NCI-H510A treated with DMSO at 0.1 percent for 48 hours (cell line): ENCODE data around the gene ZDHHC11.
"Not testable (repeated sequence)": the region's sequence is repeated elsewhere in the genome, so short reads cannot be mapped to it uniquely, and the experiment has no call there.

Source experiments
- DNase-seq: peaks from one replicate; lab custom pipeline; 2025; lab: John Stamatoyannopoulos, UW

Gene ZDHHC11

DNA sequence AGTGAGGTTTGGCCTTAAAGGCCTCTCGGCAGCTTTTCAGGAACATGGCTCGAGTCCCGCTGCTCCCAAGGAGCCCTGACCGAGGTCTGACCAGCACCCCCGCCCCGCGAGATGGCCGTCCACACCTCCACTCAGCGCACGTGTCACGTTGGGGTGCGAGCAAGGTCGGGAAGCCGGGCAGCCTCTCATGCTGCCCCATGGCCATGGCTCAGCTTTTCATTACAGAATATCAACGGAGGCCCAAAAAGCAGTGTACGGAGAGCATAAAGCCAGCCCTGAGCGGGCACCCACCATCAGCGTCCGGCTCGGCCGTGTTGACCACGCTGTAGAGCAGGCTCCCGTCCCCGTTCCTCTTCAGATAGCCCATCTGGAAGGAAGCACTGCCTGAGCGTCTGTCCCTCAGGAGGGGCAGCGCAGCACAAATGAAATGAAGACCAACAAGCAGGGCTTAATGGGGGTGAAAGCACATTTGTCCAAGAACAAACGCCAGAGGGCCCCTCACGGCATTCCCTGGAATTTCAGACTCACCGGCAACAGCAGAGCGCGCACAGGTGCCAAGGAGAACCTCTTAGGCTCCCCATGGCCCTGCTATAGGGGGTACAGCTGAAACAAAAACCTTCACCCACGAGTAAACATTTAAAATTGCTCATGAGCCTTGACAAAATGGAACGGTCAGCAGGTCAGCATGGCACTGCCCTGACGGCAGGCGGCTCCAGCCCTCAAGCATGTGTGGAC lies 30.2 kb upstream of the ZDHHC11 start:
- DNase-seq, result no peak

DNA sequence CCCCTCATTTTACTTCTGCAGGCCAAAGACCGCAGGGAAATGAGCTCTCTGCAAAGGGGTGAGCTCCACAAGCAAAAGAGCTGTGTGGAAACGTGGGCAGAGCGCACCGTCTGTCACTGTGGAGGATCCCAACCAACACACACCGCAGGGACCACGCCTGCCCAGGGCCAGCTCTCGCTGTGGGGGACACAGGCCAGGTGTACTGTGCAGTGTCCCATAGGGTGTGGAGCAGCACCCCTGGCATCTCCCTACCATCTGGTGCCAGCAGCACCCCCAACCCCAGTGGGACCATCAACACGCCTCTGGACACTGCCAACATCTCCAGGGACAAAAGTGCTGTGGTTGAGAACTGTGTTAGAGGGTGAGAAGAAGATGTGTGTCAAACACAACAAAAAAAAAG lies 27.9 kb upstream of the ZDHHC11 start:
- not testable (repeated sequence) for DNase-seq

DNA sequence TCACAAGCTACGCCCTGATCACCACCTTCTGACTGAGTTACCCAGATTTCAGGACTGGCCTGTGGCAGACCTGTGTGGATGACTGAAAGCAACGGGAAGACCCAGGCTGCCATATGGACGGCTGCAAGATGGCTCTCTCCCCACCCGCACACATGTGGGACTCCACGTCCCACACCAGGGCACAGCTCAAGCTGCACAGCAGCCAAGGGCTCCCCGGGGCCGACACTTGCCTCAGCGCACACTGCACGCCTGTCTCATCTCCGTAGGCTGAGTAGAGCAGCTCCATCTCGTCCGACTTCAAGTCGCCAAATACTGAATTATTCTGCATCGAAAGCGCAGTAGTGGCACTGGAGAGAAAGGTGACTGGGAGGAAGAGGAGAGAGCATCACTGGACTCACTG lies 27.3 kb upstream of the ZDHHC11 start:
- DNase-seq, result no peak

DNA sequence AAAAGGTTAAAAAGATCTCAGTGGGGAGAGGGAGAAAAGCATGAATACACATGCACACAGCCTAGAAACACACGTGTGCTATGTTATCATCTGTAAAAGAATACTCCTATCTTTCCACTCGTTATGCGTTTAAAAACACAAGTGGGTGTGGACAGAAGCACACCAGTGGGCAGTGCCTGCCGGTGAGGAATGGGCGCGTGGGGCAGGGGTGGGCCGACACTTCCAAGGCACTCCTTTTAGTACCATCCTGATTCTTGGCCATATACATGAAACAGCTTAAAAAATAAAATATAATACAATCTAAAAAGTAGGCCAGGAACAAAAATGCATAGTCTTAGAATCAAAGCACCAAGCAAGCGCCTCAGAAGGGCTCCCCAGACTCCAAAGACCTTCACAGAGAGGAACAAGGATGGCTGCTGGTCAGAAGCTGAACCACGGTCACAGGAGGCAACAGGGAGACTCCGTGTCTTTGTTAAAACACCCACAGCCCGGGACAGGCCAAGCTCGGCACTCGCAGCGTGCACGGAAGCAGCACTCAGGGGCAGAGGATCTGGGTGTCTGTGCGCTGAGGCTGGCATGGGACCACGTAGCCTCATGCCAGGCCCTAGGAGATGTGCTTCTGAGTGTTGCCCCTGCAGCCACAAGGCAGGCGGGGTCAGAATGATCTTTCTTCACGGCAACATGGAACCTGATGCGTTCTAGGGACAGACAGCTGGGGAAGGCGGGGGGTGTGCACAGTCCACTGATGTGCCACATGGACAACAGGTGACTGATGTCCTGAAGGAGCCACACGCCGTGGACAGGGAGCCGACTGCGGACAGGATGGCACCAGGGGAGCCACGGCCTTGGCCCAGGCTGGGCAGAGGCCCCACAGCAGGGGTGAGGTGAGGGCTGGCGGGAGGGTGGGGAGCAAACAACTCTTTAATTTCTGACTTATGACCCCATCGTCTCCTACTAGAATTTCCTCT lies 25.9 kb upstream of the ZDHHC11 start:
- no peak for DNase-seq

DNA sequence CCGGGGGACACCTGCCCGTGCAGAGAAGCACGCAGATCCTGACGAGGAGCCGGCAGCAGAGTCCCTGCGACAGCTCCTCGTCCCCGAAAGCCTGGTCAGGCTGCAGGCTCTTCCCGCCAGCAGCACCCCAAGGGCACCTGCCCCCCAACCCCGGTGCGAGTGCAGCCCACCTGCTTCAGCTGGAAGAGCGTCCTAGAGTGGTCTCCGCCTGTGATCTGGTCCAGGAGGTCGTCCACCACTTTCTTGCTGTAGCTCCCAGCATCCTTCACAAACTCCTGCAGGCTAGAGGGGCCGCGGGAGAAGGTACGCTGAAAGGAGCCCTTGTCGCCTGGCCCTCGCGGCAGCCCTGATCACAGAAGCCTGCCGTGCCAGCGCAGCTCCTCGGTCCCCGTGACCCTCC lies 25.1 kb upstream of the ZDHHC11 start:
- no peak for DNase-seq

DNA sequence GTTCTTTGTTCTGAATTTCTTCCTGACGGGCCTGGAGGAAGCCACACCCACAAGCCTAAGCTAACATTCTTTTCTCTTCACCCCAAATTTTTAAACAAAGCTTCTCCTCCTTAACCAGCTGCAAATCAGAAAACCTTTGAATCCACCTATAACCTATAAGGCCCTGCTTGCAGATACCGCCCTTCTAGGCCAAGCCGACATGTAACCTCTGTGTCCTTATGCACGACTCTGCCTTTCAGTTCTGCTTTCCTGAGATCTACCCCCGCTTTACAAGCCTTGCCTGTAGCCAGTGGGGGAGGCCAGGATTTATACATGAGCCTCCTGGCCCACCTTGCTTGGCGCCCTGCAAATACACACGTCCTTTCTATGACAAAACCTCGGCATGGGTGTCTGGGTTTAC lies 22.5 kb upstream of the ZDHHC11 start:
- no peak for DNase-seq

DNA sequence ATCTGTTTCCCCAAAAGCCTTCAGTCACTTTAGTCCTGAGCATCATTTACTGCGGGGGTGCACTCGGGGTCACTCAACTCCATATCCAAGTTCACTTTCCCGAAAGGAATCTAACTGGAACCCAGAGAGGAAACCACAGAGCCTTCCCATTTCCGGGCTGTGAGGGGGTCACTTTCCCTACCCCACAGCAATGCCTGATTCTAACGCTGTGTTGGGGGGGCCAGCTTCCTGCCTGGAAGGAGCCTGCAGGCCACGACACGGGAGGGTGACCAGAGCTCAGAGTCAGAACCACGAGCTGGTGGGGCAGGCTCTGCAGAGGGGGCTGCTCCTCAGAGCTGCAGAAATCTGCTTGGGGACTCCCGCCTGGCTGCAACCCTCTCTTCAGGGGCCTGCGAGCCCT lies 21.5 kb upstream of the ZDHHC11 start:
- no peak for DNase-seq

DNA sequence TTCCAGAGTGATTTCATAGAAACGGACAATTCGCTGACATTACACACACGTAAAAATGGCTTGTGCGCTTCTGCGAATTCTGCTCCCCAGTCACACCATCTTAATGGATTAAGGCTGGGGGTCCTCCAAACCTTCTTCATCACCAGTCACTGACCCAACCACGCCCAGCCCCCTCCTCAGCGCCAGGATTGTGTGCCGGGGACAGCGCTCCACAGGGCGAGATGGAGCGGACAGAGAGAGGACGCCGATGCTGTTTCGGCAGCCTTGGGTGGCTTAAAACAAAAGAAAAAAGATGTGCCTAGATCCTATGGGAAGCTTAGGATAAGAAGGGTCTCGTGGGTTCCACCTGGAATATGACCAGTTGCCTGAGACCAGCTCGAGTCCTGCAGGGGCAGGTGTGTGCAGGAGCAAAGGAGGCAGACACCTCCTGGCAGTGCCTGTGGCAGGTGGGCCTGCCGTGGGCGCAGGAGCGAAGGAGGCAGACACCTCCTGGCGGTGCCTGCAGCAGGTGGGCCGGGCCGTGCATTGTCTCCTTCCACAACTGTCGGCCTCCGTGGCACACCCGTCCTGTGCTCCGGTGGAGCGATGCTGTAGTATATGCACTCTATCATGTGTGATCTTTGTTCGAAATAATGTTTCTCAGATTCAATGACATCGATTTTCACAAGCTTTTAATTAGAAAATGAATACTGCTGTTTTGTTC lies 21.0 kb upstream of the ZDHHC11 start:
- DNase-seq, result no peak

DNA sequence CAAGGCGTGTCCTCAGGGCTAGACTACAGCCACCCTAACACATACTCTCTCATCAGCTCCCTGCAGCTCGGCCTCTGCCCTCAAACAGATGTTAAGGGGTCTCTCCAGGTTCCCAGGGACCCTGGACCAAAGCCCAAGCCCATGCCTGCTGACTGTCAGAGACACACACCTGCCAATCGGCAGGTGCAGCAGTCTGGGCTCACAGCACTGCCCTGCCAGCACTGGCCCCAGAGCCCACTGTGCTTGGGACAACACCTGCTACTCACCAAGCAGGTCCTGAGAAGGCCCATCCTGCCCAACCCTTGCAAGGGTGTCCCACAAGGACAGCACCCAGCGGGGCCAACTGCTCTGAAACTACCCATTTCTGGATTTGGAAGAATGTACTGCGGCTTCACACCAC lies 20.2 kb upstream of the ZDHHC11 start:
- no peak for DNase-seq

DNA sequence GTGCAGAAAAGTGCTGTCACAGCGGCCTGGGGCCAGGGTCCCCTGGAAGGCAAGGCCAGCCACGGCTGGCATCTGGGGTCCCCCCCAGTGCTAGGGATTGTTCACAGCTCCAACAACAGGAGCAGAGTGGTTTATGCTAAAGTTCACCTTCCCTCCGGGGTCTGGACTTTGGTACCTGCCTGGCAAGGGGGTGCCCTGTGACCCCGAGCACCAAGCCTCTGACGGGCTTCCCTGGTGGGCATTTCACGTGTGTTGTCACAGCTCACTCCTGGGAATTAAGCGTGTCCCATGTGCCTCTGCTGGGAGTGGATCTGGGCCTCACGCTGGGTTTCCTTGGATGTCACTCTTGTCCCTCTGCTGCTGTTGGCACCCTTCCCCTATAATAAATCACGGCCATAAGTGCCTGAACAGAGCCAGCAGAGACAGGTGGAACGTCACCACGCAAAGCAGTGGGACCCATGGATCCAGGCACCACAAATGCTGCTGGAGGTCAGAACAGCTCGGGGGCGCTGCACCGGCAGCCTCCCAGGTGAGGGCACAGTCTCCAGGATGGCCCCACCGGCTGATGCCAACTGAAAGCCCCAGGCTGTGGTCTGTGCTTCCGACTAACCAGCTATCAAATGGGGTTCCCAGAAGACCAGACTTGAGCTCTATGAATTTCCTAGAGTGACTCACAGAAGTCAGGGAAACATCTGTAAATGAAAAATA lies 17.8 kb upstream of the ZDHHC11 start:
- DNase-seq, result no peak

DNA sequence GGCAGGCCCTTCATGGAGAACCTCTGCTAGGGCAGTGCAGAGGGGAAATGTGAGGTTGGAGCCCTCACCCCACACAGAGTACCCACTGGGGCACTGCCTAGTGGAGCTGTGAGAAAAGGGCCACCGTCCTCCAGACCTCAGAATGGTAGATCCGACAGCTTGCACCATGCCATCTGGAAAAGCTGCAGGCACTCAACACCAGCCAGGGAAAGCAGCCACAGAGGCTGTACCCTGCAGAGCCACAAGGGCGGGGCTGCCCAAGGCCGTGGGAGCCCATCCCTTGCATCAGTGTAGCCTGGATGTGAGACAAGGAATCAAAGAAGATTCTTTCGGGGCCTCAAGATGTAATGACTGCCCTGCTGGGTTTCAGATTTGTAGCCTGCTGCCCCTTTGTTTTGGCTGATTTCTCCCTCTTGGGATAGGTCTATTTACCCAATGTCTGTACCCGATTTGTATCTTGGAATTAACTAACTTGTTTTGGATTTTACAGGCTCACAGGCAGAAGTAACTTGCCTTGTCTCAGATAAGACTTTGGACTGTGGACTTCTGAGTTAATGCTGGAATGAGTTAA lies 16.6 kb upstream of the ZDHHC11 start:
- no peak for DNase-seq

DNA sequence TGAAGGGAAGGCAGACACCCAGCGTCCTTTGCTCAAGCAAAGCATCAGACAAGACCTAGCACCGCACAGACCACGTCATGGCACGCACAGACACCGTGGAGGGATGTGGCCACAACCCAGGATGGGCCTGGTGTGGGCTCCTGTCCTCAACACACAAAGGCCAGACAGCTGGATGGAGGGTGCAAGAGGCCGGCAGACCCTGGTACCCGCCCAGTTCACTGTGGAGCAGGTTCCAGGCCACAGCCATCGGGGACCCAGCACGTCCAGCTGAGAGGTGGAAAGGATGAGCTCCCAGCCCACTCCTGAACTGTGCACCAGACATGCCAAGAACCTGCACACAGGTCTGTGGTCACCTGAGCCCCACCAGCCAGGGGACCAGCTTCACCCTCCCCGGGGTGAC lies 15.0 kb upstream of the ZDHHC11 start:
- DNase-seq, result no peak

DNA sequence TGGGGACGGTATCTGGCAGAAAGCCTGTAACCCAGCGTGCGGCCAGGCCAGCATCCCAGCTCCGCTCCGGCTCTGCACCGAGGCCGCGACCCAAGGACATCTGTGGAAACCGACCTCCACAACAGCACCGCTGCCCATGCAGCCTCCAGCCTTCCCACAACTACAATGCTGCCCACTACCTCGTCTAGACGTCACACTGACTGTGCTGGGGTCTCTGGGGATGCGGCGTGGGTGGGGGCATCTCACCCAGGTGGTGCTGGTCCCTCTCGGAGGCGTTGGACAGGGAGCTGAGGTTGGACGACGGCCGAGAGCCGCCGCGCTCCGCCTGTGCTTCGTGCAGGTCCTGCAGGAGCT lies 14.4 kb upstream of the ZDHHC11 start:
- DNase-seq, result no peak

DNA sequence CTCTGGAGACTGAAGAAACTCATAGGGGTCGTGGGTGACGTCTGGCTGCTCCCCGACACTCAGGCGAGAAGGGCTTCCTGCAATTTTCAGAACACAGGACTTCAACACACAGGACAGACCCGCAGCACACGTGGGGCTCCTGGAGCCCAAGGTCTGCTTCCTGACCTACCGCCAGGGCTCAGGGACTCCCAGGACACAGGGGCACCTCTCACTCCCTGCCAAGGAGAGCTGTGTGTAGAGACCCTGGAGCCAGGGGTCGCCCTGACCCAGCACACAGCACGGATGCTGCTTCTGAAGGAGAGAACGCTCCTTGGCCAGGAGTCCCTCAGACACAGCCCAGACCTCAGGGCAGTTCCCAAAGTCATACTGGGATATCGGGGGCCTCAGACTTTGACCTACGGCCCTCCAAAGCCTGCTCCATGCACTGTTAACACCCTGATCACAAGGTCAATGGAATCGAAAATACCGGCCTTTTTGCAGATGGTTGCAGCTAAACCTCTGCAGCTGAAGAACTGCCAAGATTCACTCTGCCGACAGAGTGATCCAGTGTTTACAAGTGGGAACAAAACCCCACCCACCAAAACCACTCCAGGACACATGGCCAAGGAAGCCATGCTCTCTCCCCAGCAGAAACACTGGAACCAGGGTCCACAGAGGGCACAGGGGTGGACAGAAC lies 13.8 kb upstream of the ZDHHC11 start:
- DNase-seq, result no peak

DNA sequence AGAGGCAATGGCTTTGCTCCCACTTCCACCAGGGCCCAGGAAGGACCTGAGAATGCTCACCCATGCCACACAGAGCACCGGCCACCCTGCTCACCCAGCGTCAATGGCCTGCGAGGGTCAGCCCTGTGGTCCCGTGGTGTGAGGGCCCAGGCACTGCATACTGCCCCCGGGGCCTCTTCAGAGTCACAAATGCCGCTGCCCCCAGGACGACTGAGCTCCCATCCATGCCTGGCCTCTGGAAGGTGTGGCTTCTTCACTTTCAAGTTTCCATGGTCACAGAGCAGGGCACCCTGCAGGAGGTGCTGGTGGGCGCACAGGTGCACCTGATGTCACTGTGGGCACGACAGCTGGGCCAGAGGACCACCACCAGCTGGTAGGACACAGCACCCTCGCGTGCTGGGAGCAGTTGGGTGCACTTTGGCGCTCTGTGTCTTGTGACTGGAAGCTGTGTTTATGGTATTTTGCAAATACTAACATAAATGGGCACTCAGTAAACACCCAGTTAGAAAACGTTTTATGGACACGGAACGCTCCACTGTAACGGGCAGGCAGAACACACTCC lies 12.5 kb upstream of the ZDHHC11 start:
- DNase-seq, result no peak

DNA sequence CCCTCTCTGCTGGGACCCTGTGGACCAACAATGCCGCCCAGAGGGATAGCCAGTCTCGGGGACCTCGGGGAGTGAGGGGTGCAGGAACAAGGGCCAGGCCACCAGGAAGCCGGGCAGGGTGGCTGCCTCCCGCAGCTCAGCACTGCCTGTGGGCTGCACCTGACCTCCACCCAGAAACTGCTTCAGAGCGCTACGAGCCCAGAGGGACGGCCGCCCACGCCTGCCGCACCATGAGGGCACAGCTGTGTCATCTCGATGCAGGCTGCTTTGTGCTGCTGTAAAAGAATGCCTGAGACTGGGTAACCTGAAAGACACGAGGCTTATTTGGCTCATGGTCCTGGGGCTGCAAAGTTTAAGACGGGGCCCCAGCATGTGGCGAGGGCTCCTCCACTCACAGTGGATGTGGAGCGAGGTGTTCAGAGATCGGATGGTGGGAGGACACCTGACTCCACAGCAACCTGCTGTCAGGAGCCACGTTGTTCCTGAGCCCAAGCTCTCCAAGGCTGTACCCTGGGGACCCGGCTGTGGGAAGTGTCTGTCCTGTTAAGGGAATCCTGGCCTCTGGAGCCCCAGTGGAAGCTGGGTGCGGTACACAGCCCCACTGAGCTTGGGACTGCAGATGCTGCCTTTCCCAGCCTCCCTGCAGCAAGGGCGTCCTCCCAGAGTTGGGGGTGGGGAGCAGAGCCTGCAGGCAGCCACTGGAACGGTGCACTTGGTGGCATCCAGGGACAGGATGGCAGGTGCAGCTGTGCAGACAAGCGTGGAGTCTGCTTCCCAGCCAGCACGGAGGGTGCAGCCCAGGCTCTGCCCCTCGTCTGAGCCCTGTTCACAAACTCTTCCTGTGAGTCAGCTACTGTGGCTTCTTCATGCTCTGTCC lies 11.8 kb upstream of the ZDHHC11 start:
- DNase-seq, result peak; percentile 65

DNA sequence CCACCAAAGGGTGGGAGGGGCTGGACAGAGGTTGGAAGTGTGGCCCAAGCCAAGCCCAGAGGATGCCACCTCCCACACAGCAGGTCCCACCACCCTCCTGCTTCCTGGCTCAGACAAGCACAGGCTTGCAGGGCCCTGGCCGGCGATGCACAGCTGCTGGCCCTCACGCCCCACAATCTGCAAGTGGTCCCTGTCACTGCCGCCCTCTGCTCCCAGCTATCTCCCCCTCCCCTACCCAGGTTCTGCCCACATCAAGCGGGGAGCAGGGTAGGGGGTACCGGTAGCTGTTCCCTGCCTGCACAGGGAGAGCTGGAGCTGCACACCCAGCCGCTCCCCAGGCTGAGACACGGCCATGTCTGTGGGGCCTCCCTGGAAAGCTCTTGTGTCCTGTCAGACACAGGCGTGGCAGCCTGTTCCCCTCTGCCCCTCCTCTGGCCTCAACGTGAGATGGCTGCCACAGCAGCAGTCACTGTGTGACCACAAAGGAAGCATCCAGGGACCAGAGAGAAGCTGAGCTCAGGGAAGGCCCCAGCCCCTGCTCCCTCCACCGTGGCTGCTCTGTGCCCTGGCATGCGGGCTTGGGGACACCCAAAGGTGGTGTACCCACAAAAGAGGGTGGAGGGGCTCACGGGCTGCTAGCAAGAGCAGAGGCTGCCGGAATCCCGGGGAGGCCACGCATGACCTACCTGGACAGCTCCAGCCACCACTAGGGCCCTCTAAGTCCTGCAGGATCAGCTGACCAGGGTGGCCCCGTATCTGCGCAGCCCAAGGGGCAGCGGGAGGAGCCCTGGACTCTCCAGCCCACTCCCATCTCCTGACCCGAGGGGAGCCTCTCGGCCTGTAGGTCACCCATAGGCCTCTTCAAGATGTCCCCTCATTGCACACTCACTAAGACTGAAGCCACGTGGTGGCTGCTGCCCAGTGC lies 10.9 kb upstream of the ZDHHC11 start:
- DNase-seq, result no peak

DNA sequence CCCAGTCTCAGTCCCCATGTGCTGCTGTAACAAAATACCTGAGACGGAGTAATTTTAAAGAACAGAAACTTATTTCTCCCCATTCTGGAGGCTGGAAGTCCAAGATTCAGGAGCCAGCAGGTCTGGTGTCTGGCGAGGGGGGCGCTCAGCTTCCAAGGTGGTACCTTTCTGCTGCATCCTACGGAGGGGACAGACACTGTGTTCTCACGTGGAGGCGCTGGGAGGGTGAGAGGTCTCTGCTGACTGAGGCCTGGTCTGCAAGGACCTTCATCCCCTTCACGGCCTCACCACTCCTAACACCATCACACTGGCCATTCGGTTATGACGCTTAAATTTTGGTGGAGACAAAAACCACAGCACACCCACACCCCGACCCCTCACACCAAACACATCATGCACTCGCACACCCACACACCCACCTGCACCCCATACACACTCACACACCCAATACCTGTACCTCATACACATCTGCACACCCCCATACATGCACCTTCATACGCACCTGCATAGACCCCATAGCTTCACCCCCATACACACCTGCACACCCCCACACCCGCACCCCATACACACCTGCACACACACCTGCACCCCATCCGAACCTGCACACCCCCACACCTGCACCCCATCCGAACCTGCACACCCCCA lies 9.8 kb upstream of the ZDHHC11 start:
- no peak for DNase-seq
